LNCaP clone FGC (cell line): ENCODE data around the gene ADGRA3.
"Not testable (repeated sequence)": the region's sequence is repeated elsewhere in the genome, so short reads cannot be mapped to it uniquely, and the experiment has no call there.

Experiments
- DNase-seq: peaks from one replicate; pipeline ENCODE4 v3.0.0-alpha.2; 2011; ENCODE audit warnings: low read depth
- H3K4me3 ChIP-seq: 2 replicates; pipeline ENCODE4 v1.5.1; 2011; ENCODE audit warnings: mild to moderate bottlenecking, low read depth, low read length, control low read depth
- CTCF ChIP-seq: IDR thresholded peaks from 2 replicates; pipeline ENCODE4 v1.5.1; 2012; ENCODE audit warnings: mild to moderate bottlenecking; ENCODE audit not compliant: control insufficient read depth, insufficient read depth; ENCODE audit errors: extremely low read depth

The ADGRA3 gene

GRCh38 chr4:22389240-22389870 lies 126.5 kb downstream of the ADGRA3 start:
- TF ChIP-seq CTCF = peak; percentile 78
- DNase-seq = peak; percentile 42

GRCh38 chr4:22385611-22386011 lies 130.3 kb downstream of the ADGRA3 start:
- DNase-seq = peak; percentile 46
- H3K4me3 ChIP-seq = no peak overlapping the region

More at GRCh38 chr4:22389240-22389870, 126.5 kb downstream of the ADGRA3 start:
- H3K4me3 ChIP-seq = no peak overlapping the region

GRCh38 chr4:22384154-22384553 lies 131.7 kb downstream of the ADGRA3 start:
- no peak for TF ChIP-seq CTCF
- DNase-seq = no peak
- H3K4me3 ChIP-seq = no peak overlapping the region

More at GRCh38 chr4:22385611-22386011, 130.3 kb downstream of the ADGRA3 start:
- no peak for TF ChIP-seq CTCF

GRCh38 chr4:22382216-22382615 lies 133.7 kb downstream of the ADGRA3 start:
- not testable (repeated sequence) for H3K4me3 ChIP-seq, DNase-seq

GRCh38 chr4:22372986-22373385 lies 142.9 kb downstream of the ADGRA3 start:
- no peak for TF ChIP-seq CTCF
- H3K4me3 ChIP-seq = no peak overlapping the region
- DNase-seq = no peak

GRCh38 chr4:22369901-22370562 lies 145.8 kb downstream of the ADGRA3 start:
- TF ChIP-seq CTCF = no peak
- no peak for DNase-seq
- H3K4me3 ChIP-seq = no peak overlapping the region

- no peak overlapping the region for H3K4me3 ChIP-seq
- TF ChIP-seq CTCF = no peak
- no peak for DNase-seq
These were observed 152.1 kb downstream of the ADGRA3 start for GRCh38 chr4:22363787-22364186.
